Glutamatergic neuron (in vitro differentiated cells): Measurements from ENCODE around the gene CPHXL2. TPM values are rescaled to one million over a fixed set of nuclear protein-coding genes. Genes with fewer than 3 reads are reported as not detected.

Experiments
- DNase-seq: peaks from one replicate; pipeline ENCODE4 v3.0.0; 2022
- H3K27ac Mint-ChIP-seq: one replicate; pipeline ENCODE4 v1.8.0; 2020; ENCODE audit warnings: mild to moderate bottlenecking, mixed read lengths, inconsistent platforms; ENCODE audit not compliant: unreplicated experiment
- H3K27me3 Mint-ChIP-seq: one replicate; pipeline ENCODE4 v1.8.0; 2020; ENCODE audit warnings: mild to moderate bottlenecking, moderate library complexity, mixed read lengths, inconsistent platforms; ENCODE audit not compliant: unreplicated experiment
- H3K36me3 Mint-ChIP-seq: one replicate; pipeline ENCODE4 v1.8.0; 2020; ENCODE audit warnings: mild to moderate bottlenecking, mixed read lengths, inconsistent platforms; ENCODE audit not compliant: unreplicated experiment
- H3K4me1 Mint-ChIP-seq: one replicate; pipeline ENCODE4 v1.8.0; 2020; ENCODE audit warnings: mild to moderate bottlenecking, low read depth, mixed read lengths, inconsistent platforms; ENCODE audit not compliant: unreplicated experiment
- H3K4me3 Mint-ChIP-seq: one replicate; pipeline ENCODE4 v1.8.0; 2020; ENCODE audit warnings: mild to moderate bottlenecking, mixed read lengths, inconsistent platforms; ENCODE audit not compliant: unreplicated experiment
- H3K9me3 Mint-ChIP-seq: one replicate; pipeline ENCODE4 v1.8.0; 2020; ENCODE audit warnings: mild to moderate bottlenecking, moderate library complexity, mixed read lengths, inconsistent platforms; ENCODE audit not compliant: unreplicated experiment
- CTCF ChIP-seq: fragments of 200-600 bp; sonication (generic); IDR thresholded peaks from one replicate; pipeline ENCODE4 v1.5.0; 2021; ENCODE audit not compliant: partially characterized antibody, unreplicated experiment
- total RNA-seq: library from RNA; stranded (reverse); fragmentation: NEBNext Ultra II Directional; extraction: Animal tissue kit (Norgen Biotek cat#: 25700); gene quantifications from one replicate; pipeline ENCODE4 v1.2.1, GENCODE V29; 2021; ENCODE audit not compliant: unreplicated experiment

Gene CPHXL2
- total RNA-seq, 1 donor from 2014 or later: not detected

GRCh38 chr16:75660321-75660720 is 16.5 kb downstream of the CPHXL2 start:
- Mint-ChIP-seq H3K36me3 (peaks cover 8% of the 10 kb centered on the region), H3K27me3 (no peaks in the 10 kb centered on the region), H3K27ac (no peak overlapping the region), H3K4me3 (no peak overlapping the region), H3K9me3 (peaks cover 2% of the 10 kb centered on the region), H3K4me1 (no peaks in the 10 kb centered on the region)
- no peak for DNase-seq
- TF ChIP-seq CTCF: no peak

- H3K36me3 Mint-ChIP-seq: peaks cover 8% of the 10 kb centered on the region
- H3K9me3 Mint-ChIP-seq: peaks cover 2% of the 10 kb centered on the region
- no peak overlapping the region for H3K4me3 Mint-ChIP-seq
- DNase-seq: no peak
- peaks cover 5% of the 10 kb centered on the region for H3K4me1 Mint-ChIP-seq
- TF ChIP-seq CTCF: no peak
- no peaks in the 10 kb centered on the region for H3K27me3 Mint-ChIP-seq
- H3K27ac Mint-ChIP-seq: no peak overlapping the region
These were observed 18.6 kb downstream of the CPHXL2 start for GRCh38 chr16:75658175-75658574.

- H3K36me3 Mint-ChIP-seq: peaks cover 13% of the 10 kb centered on the region
- H3K9me3 Mint-ChIP-seq: peaks cover 9% of the 10 kb centered on the region
- peaks cover 3% of the 10 kb centered on the region for H3K27me3 Mint-ChIP-seq
- peaks cover 20% of the 10 kb centered on the region for H3K4me1 Mint-ChIP-seq
- no peak for DNase-seq
- TF ChIP-seq CTCF: no peak
- no peak overlapping the region for H3K27ac Mint-ChIP-seq
- no peak overlapping the region for H3K4me3 Mint-ChIP-seq
These were observed 22.9 kb downstream of the CPHXL2 start for GRCh38 chr16:75653922-75654321.

GRCh38 chr16:75648265-75649076 is 28.3 kb downstream of the CPHXL2 start:
- peak overlapping the region; percentile 97 for H3K27ac Mint-ChIP-seq
- peak overlapping the region; percentile 97 for H3K4me3 Mint-ChIP-seq
- H3K4me1 Mint-ChIP-seq: peaks cover 19% of the 10 kb centered on the region
- H3K27me3 Mint-ChIP-seq: peaks cover 10% of the 10 kb centered on the region
- DNase-seq: peak; percentile 89
- peaks cover 5% of the 10 kb centered on the region for H3K36me3 Mint-ChIP-seq
- H3K9me3 Mint-ChIP-seq: peaks cover 15% of the 10 kb centered on the region
- TF ChIP-seq CTCF: no peak
